ENCODE results near the gene BLTP2.

GRCh38 chr17:28685366-28685765 lies 40.4 kb upstream of the BLTP2 start:
- TF ChIP-seq CTCF (IDR thresholded peaks at IDR 0.05) (no peak), ZFX (IDR thresholded peaks at IDR 0.05; ENCODE audit: borderline replicate concordance) (no peak)

All from 22Rv1 (cell line).